Activated T-cell treated with anti-CD3 and anti-CD28 coated beads, Interleukin-2, amount 50 U/mL, for 24 hours (primary cell): Measurements from ENCODE around the gene TMEM121.

Experiments used
- DNase-seq: peaks from one replicate; pipeline ENCODE4 v3.0.0-alpha.2; 2020
- H3K27ac Mint-ChIP-seq: 2 replicates; pipeline ENCODE4 v1.8.0; 2020; ENCODE audit warnings: mild to moderate bottlenecking, mixed read lengths
- H3K27me3 Mint-ChIP-seq: 2 replicates; pipeline ENCODE4 v1.8.0; 2020; ENCODE audit warnings: mixed read lengths
- H3K36me3 Mint-ChIP-seq: 2 replicates; pipeline ENCODE4 v1.8.0; 2020; ENCODE audit warnings: low read depth, mixed read lengths
- H3K4me1 Mint-ChIP-seq: 2 replicates; pipeline ENCODE4 v1.8.0; 2020; ENCODE audit warnings: low read depth, mixed read lengths
- H3K4me3 Mint-ChIP-seq: 2 replicates; pipeline ENCODE4 v1.8.0; 2020; ENCODE audit warnings: mild to moderate bottlenecking, moderate library complexity, mixed read lengths
- H3K9me3 Mint-ChIP-seq: 2 replicates; pipeline ENCODE4 v1.8.0; 2020; ENCODE audit warnings: mixed read lengths

The TMEM121 gene

DNA sequence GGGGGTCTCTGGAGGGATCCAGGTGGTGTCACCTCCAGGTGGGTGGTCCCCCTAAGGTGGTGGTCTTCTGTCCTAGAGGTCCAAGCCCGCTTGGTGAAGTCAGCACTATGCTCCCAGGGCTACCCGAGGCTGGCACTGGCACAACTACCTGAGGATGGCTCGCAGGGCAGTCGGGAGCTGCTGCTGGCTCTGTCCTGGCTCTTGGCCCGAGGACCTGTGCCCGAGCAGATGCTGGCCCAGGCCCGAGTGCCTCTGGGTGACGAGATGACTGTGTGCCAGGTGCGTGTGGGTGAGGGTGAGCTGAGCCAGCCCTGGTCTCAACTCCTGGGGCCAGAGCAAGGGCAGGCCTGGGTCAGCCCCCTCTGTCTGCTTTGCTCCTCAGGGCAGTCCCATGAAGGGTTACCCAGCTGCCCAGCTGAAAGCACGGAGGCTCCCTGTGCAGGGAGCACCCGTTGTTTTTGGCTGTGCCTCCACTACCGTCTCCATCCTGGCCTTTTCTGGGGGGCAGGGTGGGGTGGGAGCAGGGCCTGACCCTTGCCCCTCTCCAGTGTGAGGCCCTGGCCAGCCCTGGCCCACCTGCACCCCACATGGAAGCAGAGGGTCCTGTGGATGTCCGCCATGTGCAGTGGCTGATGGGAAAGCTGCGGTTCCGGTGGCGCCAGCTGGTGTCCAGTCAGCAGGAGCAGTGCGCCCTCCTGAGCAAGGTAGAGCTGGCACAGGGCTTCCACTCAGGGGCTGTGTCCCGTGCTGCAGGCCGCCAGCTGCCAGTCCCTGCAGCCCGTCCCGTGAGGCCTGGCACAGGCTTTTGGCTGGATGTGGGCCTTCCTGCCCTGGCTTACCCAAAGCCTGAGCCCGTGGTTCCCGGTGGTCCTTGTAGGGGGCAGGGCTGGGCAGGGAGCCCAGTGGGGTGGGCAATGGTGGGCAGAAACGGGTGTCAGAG is 34.1 kb upstream of the TMEM121 start:
- H3K4me3 Mint-ChIP-seq, result peak overlapping the region; percentile 83
- H3K36me3 Mint-ChIP-seq, result peaks cover 18% of the 10 kb centered on the region
- H3K27me3 Mint-ChIP-seq, result no peaks in the 10 kb centered on the region
- H3K4me1 Mint-ChIP-seq, result peaks cover 26% of the 10 kb centered on the region
- H3K27ac Mint-ChIP-seq, result peak overlapping the region; percentile 96
- no peak for DNase-seq
- H3K9me3 Mint-ChIP-seq, result no peaks in the 10 kb centered on the region

GRCh38 chr14:105492971-105493871 is 33.2 kb upstream of the TMEM121 start:
- Mint-ChIP-seq H3K27ac (no peak overlapping the region), H3K36me3 (peaks cover 25% of the 10 kb centered on the region), H3K4me1 (peaks cover 22% of the 10 kb centered on the region), H3K27me3 (no peaks in the 10 kb centered on the region), H3K9me3 (no peaks in the 10 kb centered on the region), H3K4me3 (no peak overlapping the region)
- peak; percentile 28 for DNase-seq

GRCh38 chr14:105493921-105494605 is 32.3 kb upstream of the TMEM121 start:
- no peak for DNase-seq
- peaks cover 33% of the 10 kb centered on the region for H3K36me3 Mint-ChIP-seq
- no peak overlapping the region for H3K27ac Mint-ChIP-seq
- H3K4me1 Mint-ChIP-seq, result peaks cover 16% of the 10 kb centered on the region
- H3K4me3 Mint-ChIP-seq, result no peak overlapping the region
- H3K9me3 Mint-ChIP-seq, result no peaks in the 10 kb centered on the region
- no peaks in the 10 kb centered on the region for H3K27me3 Mint-ChIP-seq

- DNase-seq, result no peak
- H3K4me3 Mint-ChIP-seq, result no peak overlapping the region
- no peak overlapping the region for H3K27ac Mint-ChIP-seq
- H3K9me3 Mint-ChIP-seq, result no peaks in the 10 kb centered on the region
- H3K27me3 Mint-ChIP-seq, result no peaks in the 10 kb centered on the region
- peaks cover 34% of the 10 kb centered on the region for H3K36me3 Mint-ChIP-seq
- H3K4me1 Mint-ChIP-seq, result peaks cover 11% of the 10 kb centered on the region
Measured at GRCh38 chr14:105494606-105494929, 31.8 kb upstream of the TMEM121 start.

DNA sequence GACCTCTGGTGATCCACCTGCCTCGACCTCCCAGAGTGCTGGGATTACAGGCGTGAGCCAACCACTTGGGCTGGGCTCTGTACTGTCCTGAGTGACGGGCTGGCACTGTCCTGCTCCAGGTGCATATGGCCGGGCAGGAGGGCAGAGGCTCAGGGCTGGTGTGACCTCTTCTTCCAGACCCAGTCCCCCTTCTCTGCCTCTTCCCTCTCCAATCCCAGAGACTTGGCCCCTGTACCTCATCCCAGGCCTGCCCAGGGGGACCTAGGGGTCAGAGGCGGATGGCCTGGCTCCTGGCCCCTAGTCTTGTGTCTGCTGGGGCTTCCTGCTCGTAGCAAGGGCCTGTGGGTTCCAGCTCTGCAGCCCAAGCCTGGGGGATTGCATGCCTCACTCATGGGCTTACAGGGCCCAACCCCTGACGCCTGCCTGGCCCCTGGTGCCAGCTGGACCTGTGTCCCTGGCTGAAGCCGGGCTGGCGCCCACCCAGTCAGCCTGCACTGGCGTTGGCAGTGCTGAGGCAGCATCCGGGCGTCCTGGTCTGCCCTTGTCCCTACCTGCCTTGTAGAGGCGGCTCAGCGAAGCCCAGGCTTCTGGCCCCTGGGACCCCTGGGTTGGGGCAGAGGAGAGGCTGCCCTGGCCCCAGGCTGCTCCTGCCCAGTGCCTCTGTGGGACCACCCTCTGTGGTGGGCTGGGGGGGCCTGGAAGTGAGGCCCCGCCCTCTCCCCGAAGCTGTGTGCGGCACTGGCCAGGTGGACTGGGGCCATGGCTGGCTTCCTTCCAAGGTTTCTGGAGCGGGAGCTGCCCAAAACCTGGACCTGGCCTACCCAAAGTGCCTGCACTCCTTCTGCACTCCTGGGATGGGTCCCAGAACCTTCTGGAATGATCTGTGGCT is 31.0 kb upstream of the TMEM121 start:
- H3K9me3 Mint-ChIP-seq, result no peaks in the 10 kb centered on the region
- peaks cover 34% of the 10 kb centered on the region for H3K36me3 Mint-ChIP-seq
- no peak overlapping the region for H3K27ac Mint-ChIP-seq
- H3K27me3 Mint-ChIP-seq, result no peaks in the 10 kb centered on the region
- DNase-seq, result no peak
- H3K4me1 Mint-ChIP-seq, result peaks cover 10% of the 10 kb centered on the region
- no peak overlapping the region for H3K4me3 Mint-ChIP-seq

- DNase-seq, result no peak
- Mint-ChIP-seq H3K4me1 (peaks cover 10% of the 10 kb centered on the region), H3K36me3 (peaks cover 34% of the 10 kb centered on the region), H3K9me3 (no peaks in the 10 kb centered on the region), H3K27ac (no peak overlapping the region), H3K27me3 (no peaks in the 10 kb centered on the region), H3K4me3 (no peak overlapping the region)
Measured at GRCh38 chr14:105495990-105496830, 30.2 kb upstream of the TMEM121 start.

- Mint-ChIP-seq H3K36me3 (peaks cover 30% of the 10 kb centered on the region), H3K4me1 (peaks cover 6% of the 10 kb centered on the region), H3K27me3 (no peaks in the 10 kb centered on the region), H3K9me3 (no peaks in the 10 kb centered on the region), H3K4me3 (no peak overlapping the region), H3K27ac (no peak overlapping the region)
- no peak for DNase-seq
Measured at GRCh38 chr14:105496831-105497591, 29.4 kb upstream of the TMEM121 start.

DNA sequence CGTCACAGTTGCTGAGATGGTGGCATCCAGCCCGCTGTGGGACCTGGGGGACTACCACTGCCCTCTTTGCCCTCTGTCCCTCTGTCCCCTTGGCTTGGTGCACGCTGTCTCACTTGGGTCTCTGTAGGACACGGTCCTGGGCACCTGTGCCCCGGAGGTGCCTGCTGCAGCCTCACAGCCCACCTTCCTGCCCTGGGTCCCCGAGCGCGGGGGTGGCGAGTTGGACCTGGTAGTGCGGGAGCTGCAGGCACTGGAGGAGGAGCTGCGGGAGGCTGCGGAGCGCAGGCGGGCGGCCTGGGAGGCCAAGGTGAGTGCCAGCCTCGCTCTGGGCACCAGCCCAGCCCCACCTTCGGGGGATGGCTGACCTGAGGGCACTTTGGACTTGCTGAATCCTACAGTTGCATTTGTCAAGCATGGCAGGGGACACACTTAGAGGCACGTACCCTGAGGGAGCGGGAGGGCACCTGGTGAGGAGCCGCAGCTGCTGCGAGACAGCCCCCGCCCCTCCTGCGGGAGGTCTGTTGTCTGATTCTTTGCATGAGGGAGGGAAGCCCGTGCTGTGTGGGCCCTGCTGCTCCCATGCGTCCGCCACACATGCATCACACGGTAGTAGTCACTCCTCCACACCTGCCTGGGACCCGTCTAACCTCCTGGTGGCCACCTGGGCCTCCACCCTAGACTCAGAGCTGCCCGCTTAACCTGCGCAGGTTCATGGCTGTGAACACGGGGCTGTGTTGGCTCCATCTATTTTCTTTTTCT is 28.5 kb upstream of the TMEM121 start:
- peak; percentile 25 for DNase-seq
- Mint-ChIP-seq H3K4me3 (no peak overlapping the region), H3K36me3 (peaks cover 28% of the 10 kb centered on the region), H3K4me1 (peaks cover 5% of the 10 kb centered on the region), H3K27ac (peak overlapping the region; percentile 44), H3K9me3 (no peaks in the 10 kb centered on the region), H3K27me3 (no peaks in the 10 kb centered on the region)

DNA sequence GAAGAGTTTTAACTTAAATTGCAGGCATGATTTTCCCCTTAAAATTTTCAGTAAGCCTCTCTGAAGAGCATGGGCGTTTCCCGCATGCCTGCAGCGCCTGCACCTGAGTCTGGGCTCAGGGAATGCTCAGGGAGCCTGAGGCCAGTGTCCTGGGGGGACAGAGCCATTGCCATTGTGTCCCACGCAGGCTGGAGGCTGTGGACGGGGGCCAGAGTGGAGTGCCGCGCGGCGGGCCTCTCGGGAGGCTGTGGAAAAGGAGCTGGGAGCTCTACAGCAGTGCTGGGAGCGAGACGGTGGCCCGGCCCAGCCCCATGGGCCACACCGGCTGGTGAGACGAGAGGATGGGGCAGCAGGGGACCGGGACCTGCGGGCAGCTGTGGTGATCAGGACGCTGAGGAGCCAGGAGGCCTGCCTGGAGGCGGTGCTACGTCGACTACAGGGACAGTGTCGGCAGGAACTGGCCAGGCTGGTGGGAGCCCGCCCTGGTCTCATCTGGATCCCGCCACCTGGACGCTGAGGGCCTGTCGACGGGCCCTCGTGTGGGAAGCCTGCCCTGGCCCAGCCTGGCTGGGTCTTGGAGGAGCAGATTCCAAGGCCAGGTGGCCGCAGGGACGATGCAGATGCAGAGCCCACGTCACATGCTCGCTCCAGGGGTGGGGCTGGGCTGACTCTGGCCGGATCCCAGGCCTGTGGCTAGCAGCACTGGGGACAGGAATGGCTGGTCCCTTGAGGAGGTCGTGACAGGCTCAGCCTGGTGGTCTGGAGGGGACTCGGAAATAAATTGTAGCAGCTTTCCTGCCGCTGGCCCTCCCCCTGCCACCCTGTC is 27.7 kb upstream of the TMEM121 start:
- H3K4me3 Mint-ChIP-seq, result no peak overlapping the region
- H3K36me3 Mint-ChIP-seq, result peaks cover 23% of the 10 kb centered on the region
- H3K9me3 Mint-ChIP-seq, result no peaks in the 10 kb centered on the region
- no peaks in the 10 kb centered on the region for H3K4me1 Mint-ChIP-seq
- peak; percentile 25 for DNase-seq
- no peak overlapping the region for H3K27ac Mint-ChIP-seq
- no peaks in the 10 kb centered on the region for H3K27me3 Mint-ChIP-seq

- H3K4me1 Mint-ChIP-seq, result no peaks in the 10 kb centered on the region
Measured at GRCh38 chr14:105499256-105500035, 26.9 kb upstream of the TMEM121 start.

More at GRCh38 chr14:105499256-105500035, 26.9 kb upstream of the TMEM121 start:
- Mint-ChIP-seq H3K4me3 (no peak overlapping the region), H3K36me3 (peaks cover 20% of the 10 kb centered on the region), H3K9me3 (no peaks in the 10 kb centered on the region), H3K27me3 (no peaks in the 10 kb centered on the region), H3K27ac (no peak overlapping the region)
- peak; percentile 30 for DNase-seq
